HL-60/S4 treated with retinoic acid at 250 ng/mL for 4 days and 3 days (cell line): ENCODE results near the gene CSAD.

Source experiments
- in situ Hi-C: fragments of 300-500 bp; cut with MboI; formaldehyde crosslinking; loops from 2 replicates; pipeline ENCODE4 v1.7.0; 2022; ENCODE audit warnings: low sequenced_read_pairs

CSAD gene

DNA sequence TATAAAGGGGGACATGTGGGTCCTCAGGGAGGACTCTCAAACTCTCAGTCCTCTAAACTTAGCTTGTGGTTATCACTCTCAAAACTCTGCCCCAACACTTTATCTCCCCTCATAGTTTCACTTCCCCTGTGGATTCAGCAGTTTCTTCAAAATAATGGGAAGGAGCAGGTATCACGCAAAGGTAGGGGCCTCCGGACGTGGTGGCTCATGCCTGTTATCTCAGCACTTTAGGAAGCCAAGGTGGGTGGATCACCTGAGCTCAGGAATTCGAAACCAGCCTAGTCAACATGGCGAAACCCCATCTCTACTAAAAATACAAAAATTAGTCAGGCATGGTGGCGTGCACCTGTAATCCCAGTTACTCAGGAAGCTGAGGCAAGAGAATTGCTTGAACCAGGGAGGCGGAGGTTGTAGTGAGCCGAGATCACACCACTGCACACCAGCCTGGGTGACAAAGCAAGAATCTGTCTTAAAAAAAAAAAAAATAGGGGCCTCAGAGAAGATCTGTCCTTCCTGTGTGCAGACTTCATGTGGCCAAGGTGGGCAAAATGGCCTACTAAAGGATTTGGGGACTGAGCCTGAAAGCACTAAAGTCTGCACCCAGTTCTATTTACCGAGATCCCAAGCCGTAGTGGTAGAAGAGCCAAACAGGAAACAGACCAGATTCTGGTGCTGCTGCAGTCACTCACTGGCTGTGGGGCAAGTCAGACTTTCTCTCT lies 19.9 kb upstream of the CSAD start:
- in situ Hi-C loops, result no loop called here

DNA sequence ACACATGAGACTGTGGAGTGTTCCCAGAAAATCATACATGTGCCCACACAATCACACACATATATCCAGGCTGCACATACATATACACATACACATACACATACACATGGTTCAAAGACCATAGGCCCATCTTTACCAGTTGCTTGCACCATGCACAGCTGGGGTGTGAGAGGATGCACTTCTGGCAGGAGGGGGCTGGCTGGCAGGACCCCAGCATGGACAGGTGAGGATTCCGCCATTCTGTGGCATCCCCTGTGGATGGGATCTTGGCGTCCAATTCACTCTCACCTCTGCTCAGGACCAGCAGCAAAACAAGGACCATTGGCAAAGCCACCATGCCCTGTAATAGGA lies 19.4 kb upstream of the CSAD start:
- in situ Hi-C loops, result no loop called here

DNA sequence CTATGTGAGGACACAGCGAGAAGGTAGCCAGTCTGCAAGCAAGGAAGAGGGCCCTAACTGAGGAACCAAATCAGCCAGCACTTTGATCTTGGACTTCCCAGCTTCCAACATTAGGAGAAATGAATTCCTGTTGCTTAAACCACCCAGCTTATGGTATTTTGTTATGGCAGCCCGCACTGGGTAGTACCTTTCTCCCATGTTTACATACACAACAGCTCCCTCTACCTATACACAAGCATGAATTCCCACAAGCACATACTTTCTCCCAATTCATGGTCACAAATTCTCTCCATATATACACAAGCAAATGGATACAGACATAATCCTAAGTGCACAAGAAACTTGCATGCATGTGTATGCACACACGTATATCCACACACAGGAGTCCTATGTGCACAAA lies 19.0 kb upstream of the CSAD start:
- in situ Hi-C loops, result no loop called here

DNA sequence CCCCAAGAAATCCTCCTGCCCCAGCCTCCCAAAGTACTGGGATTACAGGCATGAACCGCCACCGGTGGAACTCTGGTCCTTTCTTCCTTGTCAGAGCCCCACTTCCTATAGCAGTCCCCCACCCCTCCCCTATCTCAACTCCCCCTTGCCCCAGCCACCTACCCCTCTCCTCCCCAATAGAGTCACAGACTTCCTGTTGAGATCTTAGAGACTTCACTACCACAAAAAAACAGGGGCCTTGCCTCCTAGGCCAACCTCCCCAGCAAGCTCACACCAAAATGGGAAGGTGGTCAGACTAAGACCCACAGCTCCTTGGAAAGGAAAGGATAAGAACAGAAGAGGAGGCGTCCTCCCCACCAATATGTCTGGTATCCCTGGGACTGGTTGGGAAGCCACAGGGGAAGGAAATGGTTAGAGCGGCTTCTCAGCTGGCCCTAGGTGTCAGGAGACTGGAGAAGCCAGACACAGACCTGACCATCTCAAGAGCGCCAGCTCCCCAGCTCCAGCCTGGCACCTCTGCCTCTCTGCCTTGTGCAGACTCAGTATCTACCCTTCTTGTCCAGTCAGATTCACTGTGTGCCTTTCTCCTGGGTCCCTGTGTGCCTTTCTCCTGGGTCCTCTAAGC lies 17.9 kb upstream of the CSAD start:
- in situ Hi-C loops, result no loop called here

DNA sequence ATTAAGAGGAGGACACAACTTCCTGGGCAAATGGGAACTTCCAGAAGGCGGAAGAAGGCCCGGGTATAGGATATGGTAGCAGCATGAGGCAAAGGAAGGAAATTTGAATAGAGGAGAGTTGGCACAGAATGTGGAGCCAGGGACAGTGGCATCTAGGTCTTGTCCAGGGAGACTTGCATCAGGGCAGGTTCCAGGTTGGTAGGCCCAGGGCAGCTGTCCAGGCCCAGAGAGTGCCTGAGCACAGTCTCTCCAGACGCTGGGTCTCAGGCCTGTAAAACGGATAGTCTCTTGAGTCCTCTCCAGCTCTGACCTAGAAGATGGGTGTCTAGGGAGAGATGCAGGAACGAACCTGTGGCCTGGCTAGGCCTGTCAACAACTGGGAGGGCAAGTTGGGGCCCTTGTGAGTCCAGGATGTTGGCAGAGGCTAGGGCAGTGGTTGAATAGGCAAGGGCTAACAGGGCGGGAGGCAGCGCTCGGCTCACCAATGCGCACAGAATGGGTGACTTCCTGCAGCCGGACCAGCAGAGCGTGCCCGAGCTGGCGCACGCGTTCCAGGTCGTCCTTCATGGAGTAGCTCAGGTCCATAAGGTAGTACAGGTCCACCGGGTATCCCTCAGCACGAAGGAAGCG lies 16.4 kb upstream of the CSAD start:
- in situ Hi-C loops, result no loop called here

DNA sequence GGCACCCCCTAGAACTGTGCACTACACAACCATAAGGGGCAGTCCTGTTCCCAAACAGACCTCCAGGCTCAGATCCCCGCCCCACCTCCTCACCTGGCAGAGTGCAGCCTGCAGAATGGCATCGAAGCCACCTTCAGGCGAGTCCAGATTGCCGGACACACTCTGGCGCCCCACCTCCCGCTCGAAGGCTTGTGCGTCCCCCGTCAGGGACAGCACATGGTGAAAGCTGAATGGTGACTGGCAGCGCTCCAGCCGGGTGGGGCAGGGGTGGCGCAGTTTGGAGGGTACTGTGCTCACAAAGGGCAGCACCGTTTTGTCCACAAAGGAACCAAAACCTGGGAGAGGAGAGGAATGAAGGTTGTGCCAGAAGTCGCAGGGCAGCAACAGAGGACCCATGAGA lies 15.8 kb upstream of the CSAD start:
- in situ Hi-C loops, result no loop called here

DNA sequence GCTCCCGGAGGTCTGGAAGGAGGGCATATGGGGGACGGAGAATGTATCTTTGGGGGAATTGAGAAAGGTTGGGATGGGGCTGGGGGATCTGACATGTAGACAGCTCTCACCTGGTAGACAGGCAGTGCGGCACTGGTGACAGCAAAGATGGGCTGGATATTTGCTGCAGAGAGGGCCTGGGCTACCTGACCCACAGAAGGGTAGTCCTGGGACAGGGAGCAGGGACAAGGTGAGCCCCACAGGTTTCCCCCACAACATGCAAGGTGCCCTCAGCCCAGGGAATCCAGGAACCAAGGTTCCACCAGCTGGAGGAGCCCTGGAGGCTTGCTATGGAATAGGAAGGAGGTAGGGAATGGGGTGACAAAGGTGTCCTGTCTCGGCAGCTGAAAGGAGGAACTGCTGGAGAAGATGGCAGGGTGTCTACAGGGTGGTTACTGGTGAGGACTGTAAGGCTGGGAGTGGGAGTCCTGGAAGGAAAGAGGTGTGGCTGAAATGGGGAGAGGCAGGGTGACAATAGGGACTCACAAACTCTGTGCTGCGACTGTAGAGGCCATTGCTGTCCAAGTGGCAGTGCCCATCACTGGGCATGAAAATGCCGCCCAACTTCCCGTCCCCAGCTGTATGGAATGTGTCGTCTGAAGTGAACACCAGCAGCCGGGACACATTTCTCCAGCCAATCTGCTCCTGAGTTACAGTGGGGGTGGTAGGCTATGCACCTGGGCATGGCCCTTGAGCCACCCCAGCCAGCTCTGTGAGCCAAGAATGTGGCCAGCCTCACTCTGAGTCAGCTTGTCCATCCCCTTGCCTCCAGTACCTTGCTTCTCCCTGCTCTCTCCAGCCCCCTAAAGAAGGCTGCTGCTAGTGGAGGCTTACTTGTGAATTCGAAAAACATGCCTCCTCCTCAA lies 15.0 kb upstream of the CSAD start:
- in situ Hi-C loops, result no loop called here

DNA sequence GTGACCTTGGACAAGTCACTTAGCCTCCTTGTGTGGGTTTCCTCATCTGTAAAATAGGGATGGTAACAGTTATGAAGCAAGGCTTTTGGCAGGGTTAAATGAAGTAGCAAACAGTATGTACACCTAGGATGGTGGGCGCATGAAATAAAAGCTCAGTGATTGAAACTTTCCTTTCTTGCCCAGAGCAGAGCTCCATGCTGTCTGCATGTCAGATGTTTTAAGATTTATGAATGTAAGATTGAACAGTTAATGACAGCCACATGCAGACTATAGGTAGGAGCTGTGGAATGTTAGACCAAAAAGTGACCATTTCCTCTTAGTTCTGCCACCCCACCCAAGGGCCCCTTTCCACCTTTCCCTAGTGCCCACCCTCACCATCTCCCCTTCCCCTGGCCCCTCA lies 14.2 kb upstream of the CSAD start:
- in situ Hi-C loops, result no loop called here

DNA sequence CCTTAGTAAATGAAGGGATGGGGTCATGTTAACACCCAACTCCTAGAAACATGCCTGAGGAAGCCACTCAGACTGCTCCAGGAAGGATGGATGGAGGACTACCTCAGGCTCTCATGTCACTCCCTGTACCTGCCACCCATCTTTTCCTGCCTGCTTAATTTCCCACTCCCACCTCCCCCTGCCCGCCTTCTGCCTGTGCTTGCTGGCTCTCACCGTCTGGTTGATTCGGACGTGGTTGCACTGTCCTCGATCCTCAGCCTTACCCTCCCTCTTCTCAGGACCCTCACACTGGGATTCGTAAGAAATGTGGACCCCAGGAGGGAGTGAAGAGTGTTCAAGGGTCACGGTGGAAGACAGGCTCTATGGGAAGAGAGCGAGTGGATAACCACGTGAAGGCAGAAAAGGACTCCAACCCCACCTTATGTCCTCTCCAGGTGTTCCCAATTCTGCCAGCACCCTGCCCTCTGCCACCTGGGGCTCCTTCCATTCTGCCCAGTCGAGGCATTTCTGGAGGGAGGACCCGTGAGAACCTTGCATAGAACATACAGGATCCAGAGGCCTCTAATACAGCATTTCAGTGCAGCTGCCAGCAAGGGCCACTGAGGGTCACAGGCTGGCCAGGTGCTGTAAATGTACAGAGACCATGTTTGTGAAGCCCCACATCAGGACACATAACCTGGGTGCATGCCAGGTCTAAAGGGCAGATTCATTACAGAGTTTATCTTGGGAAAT lies 13.4 kb upstream of the CSAD start:
- in situ Hi-C loops, result no loop called here

DNA sequence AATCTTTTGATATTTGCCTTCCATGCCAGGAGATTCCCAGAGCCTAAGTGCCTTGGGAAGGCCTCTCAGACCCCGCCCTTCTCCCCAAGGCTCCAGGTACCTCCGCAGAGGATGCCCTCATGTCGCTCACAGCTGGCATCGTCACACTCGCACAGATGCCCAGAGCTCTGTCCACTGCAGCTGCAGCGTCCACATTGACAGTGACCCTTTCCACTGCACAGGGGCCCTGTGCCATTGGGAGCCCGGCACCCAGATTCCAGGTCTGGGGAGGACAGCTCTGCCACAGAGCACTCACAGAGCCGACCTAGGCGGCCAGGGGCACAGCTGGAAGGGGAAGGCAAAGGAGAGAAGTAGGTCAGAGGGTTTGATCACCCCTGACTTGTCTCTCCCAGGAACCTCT lies 12.3 kb upstream of the CSAD start:
- in situ Hi-C loops, result no loop called here

DNA sequence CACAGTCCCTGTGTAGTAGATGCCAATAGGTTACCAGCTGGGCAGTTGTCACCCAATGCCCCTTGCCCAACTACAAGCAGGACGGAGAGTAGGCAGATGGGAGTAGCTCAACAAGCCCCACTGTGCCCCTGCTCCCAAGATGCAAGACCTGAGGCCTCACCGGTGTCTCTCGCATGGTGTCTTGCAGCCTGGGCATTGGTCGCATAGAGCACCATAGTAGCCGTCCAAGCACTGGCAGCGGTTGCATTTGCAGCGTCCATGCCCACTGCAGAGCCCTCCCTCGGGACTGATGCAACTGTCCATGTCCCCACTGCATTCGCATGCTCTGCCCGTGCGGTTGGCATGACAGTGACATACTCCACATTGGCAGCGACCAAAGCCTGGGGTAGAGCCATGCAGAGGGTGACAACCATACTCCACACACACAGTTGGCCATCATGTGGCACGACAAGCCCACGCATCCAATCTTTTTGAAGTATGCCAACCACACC lies 11.9 kb upstream of the CSAD start:
- in situ Hi-C loops, result no loop called here

DNA sequence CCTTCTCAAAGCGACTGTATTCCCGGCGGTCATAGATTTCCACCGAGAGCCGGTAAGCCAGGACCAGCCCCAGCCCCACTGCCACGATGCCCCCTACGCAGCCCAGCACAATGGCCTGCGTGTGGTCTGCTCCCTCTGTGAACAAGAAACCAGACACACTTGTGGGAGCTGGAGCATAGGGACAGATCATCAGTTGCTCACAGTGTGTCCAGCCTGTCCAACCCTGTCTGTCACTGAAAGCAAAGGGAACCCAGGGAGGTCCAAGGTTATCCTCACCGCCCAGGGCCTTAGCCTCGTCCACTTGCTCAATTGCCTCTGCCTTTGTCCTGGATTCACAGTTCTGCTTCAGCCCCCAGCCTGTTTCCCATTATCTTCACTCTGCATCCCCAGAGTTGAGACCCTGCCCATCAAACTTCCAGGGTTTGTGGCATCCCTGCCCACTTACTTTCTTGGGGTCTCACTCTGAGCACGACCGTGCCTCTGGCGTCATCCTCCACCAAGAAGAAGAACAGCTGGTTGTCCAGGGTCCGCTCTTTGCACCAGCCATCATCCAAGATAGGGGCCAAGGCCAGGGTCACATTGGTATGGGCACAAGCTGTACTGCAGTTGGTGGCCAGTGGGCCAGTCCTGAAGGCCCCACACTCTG lies 11.3 kb upstream of the CSAD start:
- in situ Hi-C loops, result no loop called here

DNA sequence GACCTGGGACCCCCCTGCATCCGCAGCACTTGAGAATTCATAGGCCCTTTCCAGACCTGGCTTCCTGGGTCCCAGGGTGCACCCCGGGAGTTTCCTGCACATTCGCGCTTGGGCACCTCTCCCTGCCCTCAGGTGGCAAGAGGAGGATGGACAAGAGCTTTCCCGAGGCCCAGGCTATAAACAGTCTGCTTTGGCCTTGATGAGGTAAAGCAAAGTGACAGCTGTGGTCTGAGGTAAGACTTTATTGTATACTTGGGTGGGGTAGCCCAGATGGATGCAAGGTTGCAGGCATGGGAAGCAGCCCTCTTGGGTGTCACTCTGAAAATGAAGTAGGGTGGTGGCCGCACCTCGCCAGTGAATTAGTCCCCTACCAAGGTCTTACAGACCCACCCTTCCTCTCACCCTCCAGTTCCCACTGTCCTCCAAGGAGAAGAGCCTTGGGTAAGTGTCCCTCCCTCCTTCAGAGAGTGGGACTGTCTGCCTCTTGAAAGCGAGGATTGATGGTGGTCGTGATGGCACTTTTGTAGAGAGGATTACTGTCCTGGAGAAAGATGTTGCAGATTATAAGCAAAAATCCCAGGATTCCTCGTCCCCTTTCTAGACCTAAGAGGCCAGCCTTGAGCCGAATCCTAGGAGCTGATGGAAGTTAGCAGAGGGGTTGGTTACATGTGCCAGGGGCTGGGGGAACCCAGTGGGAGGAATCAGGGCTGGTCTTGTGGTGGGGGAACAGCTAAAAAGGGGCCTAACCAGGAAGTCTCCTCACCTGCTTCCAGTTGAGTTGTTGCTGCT lies 10.6 kb upstream of the CSAD start:
- in situ Hi-C loops, result no loop called here

DNA sequence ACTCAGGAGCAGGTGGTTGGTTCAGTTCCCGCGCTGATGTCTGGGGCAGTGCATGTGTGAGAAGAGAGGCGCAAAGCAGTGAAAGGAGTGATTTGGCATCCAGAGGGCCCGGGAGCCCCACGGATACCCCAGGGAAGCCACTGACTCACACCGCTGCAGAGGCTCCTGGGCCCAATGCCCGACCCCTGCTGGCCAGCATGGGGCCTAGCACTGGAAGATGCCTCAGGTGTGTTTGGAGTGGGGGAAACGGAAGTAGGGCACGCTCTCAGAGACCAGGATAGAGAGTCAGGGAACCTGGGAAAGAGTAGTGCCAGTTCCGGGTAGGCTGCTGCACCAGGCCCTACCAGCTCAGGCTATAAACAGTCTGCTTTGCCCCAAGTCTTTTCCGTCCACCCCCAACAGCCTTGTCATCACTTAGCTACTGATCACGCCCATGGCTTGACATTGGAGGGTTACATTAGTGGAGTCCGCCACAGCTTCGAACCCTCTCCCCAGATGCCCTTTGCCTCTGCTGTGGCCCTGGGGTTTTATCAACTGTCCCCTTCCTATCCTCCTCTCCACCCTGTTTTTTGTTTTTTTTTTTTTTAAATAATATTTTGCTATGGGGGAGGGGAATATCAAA lies 9.5 kb upstream of the CSAD start:
- in situ Hi-C loops, result no loop called here

DNA sequence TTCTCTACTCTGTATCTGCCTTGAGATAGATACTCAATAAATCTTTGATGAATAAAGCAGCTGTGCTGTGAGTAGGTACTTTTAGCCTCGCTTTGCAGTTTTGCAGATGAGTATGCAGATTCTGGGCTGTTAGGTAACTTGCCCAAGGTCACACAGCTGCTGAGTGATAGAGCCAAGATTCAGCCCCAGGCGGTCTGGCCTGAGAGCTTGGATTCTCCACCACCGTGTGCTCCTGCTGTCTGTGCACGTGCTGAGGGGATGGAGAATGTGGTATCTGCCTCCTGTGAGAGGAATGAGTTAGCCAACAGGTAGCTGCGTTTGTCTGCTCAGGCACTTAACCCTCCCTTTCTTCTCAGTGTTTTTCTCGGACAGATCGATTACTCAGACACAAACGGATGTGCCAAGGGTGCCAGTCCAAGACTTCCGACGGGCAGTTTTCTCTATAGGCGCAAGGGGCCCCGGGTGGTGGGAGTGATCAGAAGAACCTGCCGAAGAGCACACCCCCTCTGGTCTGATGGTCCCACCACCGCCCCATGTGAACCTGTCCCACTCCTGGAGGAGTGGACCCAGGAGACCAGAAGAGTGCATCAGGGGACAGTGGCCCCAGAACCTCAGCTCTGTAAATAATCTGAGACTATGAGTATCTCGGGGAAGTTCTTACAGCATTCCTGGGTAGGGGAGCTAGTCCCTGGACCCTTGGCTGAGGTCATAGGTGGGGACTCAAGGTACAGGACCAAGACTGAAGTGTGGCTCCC lies 6.6 kb upstream of the CSAD start:
- in situ Hi-C loops, result loop anchor here (10.0 kb wide), 1 partner anchor 123 kb away; no protein-coding TSS in a partner anchor

DNA sequence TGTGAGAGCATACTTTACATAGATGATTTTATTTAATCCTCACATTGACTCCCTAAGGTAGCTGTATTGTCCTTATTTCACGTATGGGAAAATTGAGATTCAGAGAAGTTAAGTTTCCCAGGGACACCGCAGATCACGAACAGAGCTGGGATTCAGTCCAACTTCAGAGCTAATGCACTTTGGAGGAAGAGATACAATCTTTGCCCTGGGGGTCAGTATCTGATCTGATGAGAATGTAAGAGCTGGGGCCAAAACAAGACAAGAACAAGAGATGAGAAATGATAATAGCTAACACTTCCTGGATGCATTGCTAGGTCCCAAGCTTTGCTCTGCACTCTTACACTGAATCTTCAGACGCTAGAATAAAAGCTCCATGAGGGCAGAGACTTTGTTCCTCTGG lies 6.0 kb upstream of the CSAD start:
- in situ Hi-C loops, result loop anchor here (10.0 kb wide), 1 partner anchor 122 kb away; no protein-coding TSS in a partner anchor

DNA sequence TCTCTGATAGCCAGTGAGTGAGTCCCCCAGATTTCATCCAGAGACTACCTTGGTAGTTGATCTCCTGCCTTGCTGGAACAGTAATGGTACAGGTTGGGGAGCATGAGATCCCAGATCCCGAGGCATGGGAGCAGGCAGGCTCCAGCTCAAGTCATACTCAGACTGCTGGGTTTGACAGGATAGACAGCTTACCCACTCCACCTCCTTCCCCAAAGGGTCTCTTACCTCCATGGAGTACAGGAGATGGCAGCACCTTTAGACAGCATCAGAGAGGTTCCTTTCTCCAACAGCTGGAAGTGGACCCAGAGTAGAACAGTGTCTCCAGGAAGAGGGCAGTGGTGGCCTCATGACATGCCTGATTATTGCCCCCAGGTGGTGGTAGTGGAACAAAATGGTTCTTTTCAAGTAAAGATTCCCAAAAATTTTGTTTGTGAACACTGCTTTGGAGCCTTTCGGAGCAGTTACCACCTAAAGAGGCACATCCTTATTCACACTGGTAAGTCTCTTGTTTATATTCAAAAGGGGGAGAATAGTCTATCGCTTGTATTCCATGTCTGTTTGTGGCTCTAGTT lies 4.9 kb upstream of the CSAD start:
- in situ Hi-C loops, result loop anchor here (10.0 kb wide), 1 partner anchor 121 kb away; no protein-coding TSS in a partner anchor

DNA sequence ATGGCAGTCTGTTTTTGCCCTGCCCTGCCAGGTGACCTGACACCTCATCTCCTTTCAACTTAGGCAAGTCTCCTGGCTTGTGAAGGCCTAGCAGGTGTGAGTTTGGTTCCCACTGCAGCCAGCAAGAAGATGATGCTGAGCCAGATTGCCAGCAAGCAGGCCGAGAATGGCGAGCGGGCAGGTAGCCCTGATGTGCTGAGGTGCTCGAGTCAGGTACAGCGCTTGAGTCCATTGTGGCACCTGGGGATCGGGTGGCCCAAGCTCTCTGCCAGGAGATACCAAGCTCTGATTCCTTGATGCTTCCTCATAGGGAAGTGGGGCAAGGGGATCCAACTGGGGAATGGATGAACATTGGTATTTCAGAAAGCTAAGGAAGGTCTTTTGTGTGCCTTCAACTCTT lies 4.1 kb upstream of the CSAD start:
- in situ Hi-C loops, result loop anchor here (10.0 kb wide), 1 partner anchor 120 kb away; no protein-coding TSS in a partner anchor
